ENCODE measurements around the gene NUDT12.

Gene NUDT12

GRCh38 chr5:103541569-103541968 lies 21.0 kb downstream of the NUDT12 start:
- in situ Hi-C loops (cut with HindIII; ENCODE audit: low sequenced_read_pairs) = no loop called here

- in situ Hi-C loops (cut with HindIII; ENCODE audit: low sequenced_read_pairs) = no loop called here
Measured at GRCh38 chr5:103541114-103541513, 21.5 kb downstream of the NUDT12 start.

GRCh38 chr5:103539376-103540330 lies 22.9 kb downstream of the NUDT12 start:
- in situ Hi-C loops (cut with HindIII; ENCODE audit: low sequenced_read_pairs) = no loop called here

- in situ Hi-C loops (cut with HindIII; ENCODE audit: low sequenced_read_pairs) = no loop called here
Measured at GRCh38 chr5:103532086-103532734, 30.4 kb downstream of the NUDT12 start.

- in situ Hi-C loops (cut with HindIII; ENCODE audit: low sequenced_read_pairs) = no loop called here
Measured at GRCh38 chr5:103526164-103526915, 36.2 kb downstream of the NUDT12 start.

- in situ Hi-C loops (cut with HindIII; ENCODE audit: low sequenced_read_pairs) = no loop called here
Measured at GRCh38 chr5:103525361-103525760, 37.2 kb downstream of the NUDT12 start.

DNA sequence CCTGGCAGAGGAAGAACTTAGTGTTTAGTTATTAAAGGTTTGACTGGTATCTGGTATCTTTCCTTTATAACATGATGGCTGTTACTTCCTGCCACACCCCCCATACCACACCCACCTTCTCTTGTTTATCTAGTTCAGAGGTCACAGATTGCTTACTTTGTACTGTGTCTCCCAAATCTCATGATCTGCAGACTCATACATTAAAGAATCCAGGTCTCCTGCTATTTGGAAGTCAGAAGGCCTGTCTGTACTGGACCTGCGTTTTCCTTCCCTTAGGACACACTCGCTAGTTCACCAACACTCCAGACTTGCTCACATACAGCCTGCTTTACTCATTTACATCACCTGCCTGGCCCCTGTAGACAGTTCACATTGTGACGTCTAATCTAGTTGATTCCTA lies 39.3 kb downstream of the NUDT12 start:
- in situ Hi-C loops (cut with HindIII; ENCODE audit: low sequenced_read_pairs) = no loop called here

GRCh38 chr5:103522586-103522985 lies 40.0 kb downstream of the NUDT12 start:
- in situ Hi-C loops (cut with HindIII; ENCODE audit: low sequenced_read_pairs) = no loop called here

GRCh38 chr5:103519550-103519949 lies 43.0 kb downstream of the NUDT12 start:
- in situ Hi-C loops (cut with HindIII; ENCODE audit: low sequenced_read_pairs) = no loop called here

GRCh38 chr5:103514371-103514770 lies 48.2 kb downstream of the NUDT12 start:
- in situ Hi-C loops (cut with HindIII; ENCODE audit: low sequenced_read_pairs) = no loop called here

GRCh38 chr5:103513701-103514100 lies 48.9 kb downstream of the NUDT12 start:
- in situ Hi-C loops (cut with HindIII; ENCODE audit: low sequenced_read_pairs) = no loop called here

- in situ Hi-C loops (cut with HindIII; ENCODE audit: low sequenced_read_pairs) = no loop called here
Measured at GRCh38 chr5:103512500-103512899, 50.1 kb downstream of the NUDT12 start.

DNA sequence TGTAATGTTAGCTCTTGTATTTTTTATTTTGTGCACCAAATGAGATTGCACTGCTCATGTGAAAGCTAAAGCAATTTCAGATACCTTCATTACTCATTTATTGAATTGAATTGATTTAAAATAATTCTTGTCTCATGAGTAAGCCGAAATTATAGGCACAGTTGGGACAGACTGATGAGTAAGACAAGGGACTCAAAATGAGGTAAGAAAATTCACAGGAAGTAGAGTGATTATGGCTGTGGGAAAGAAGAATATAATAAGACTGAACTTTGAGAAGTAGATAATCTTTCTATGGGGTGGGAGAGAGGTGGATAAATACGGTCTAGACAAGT lies 51.1 kb downstream of the NUDT12 start:
- in situ Hi-C loops (cut with HindIII; ENCODE audit: low sequenced_read_pairs) = no loop called here

DNA sequence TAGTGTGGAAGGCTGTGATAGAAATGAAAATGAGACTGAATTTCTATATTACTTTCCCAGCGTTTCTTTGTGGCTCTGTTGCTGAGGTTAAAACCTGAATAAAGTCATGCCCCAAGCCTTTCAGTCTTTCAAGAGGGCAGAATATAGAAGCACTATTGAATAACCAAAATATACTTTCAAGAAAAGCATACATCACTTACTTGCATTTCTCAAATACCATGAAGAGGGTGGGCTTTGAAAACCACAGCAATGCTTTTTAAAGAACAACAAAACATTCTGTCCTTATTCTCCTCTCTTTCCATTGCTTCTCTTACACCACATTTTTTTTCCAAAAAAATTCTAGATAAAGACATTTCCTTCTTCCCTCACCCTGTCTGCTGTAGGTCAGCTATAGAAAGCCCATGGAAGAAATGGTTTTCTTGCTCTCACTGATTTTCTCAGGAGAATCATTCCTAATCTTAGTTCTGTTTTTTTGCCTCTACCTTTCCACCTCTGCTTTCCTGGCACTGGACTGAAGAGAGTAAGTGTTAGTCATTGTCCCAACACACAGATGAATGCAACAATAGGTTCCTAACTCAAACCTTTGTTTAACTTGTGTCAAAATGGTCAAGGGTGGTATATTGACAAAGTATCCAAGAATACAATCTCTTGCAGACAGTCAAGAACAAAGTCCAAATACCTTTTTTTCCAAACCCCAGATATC lies 51.6 kb downstream of the NUDT12 start:
- in situ Hi-C loops (cut with HindIII; ENCODE audit: low sequenced_read_pairs) = no loop called here

- in situ Hi-C loops (cut with HindIII; ENCODE audit: low sequenced_read_pairs) = no loop called here
Measured at GRCh38 chr5:103505581-103506305, 56.8 kb downstream of the NUDT12 start.

GRCh38 chr5:103503066-103503465 lies 59.5 kb downstream of the NUDT12 start:
- in situ Hi-C loops (cut with HindIII; ENCODE audit: low sequenced_read_pairs) = no loop called here

- in situ Hi-C loops (cut with HindIII; ENCODE audit: low sequenced_read_pairs) = no loop called here
Measured at GRCh38 chr5:103502662-103503061, 59.9 kb downstream of the NUDT12 start.
